HG03520 (cell line): ENCODE results near the gene DSCAML1.

Source experiments
- ATAC-seq: cut with Tn5 transposase; IDR thresholded peaks from one replicate; pipeline ENCODE4 v1.9.1; 2021; ENCODE audit warnings: mild to moderate bottlenecking, moderate library complexity; ENCODE audit not compliant: unreplicated experiment

DSCAML1 gene

GRCh38 chr11:117594721-117595120 lies 202.3 kb downstream of the DSCAML1 start:
- ATAC-seq: no peak

GRCh38 chr11:117593065-117593464 lies 204.0 kb downstream of the DSCAML1 start:
- ATAC-seq: no peak

GRCh38 chr11:117591316-117592039 lies 205.5 kb downstream of the DSCAML1 start:
- no peak for ATAC-seq

- ATAC-seq: no peak
These were observed 208.0 kb downstream of the DSCAML1 start for GRCh38 chr11:117589063-117589462.

- ATAC-seq: no peak
These were observed 208.7 kb downstream of the DSCAML1 start for GRCh38 chr11:117588166-117588810.

DNA sequence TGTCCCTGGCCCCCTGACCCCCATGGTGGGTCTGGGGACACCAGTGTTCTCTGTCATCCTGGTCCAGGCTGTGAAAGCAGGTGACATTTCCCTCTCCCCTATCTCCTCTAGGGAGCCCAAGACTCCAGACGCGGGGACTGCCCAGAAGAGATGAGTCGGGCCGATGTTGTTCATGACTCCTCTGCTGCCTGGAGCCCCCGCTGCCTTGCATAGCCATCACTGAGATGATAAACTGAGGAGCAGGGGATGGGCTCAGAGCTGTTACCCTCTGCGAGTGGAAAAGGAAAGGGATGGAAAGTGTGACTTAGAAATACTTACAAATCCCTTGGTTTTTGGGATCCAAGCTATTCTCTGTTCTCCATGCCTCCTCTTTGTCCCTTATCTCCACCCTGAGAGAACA lies 209.6 kb downstream of the DSCAML1 start:
- no peak for ATAC-seq

GRCh38 chr11:117586392-117586791 lies 210.6 kb downstream of the DSCAML1 start:
- no peak for ATAC-seq

GRCh38 chr11:117585631-117586030 lies 211.4 kb downstream of the DSCAML1 start:
- no peak for ATAC-seq

DNA sequence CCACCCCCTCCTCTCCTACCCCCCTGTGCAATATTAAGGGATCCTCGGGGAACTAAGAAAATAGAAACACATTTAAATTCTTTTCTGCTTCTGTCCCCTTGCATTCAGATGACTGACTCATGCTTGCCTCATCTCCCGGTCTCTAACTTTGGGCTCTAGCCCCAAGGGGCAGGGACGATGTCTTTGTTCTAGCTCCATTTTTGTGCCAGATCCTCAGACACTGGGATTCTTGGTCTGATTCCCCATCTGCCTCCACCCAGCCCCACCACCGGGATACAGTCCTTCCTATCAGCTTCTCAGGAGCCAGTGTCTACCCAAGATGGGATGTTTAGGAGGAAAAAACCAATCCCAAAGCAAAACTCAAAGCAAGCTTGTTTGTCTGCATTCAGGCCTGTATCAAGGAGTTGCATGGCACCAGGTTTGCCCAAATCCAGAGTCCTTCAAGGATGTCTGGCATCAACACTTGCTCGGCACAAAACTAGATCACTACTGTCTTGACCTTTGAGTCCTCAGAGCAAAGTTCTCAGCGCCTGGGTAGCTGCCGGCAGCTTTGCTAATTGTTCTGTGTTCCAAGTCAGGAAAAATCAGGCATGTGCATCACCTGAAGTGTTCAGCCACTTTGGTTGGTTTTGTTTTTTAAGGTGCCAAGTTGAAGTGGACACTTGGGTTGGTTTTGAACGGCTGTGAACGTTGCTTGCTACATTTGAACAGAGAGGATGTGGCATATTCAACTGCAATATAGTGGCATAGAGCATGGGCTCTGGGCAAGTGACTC lies 212.8 kb downstream of the DSCAML1 start:
- ATAC-seq: no peak

DNA sequence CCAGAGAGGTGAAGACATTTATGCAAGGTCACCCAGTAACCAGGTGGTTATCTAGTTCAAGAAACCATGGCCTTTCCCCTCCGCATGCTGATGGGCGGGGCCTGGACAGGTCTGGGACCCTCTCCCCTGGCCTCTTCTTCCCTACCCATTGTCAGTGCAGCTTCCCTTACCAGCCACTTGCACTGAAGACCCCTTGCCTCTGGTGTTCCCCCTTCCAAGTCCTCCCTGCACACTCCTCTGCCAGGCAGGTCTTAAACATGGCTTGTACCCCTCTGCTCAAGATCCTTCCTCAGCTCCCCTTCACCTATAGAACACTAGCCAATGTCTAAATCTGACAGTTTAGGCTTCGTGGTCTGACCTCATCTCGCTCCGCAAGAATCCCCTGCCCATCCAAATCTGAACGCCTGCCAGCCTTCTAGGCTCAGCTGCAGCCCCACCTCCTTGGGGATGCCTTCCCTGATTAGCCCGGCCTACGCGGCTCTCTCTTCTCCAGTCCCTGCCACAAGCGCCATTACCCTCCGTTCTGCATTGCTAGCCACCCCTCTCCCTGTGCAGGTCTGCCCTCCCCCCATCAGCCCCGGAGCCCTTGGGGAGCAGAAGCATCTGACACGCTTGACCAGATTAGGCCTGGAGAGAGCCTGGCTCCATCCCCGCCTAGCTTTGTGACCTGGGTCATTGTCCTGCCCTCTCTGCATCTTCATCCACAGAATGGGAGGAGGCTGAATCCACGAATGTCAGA lies 213.8 kb downstream of the DSCAML1 start:
- no peak for ATAC-seq

DNA sequence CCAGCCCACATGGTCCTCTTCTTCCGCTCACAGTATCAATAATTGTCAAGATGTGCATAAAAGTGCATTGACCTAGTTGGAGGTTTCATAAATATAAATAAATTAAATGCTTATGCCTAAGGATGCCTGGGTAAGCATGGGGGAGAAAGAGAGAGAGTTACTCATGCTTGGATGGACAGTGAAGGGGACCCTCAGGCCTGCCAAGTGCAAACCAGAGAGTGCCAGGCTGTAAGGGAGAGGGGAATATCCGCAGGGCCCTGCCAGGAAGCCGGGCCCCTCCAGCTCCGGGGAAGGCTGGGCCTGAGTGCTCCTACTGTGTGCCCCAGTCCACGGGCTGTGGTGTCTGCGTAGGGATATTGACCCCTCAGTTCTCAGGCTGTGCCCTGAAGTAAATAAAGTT lies 214.6 kb downstream of the DSCAML1 start:
- no peak for ATAC-seq

- no peak for ATAC-seq
These were observed 216.2 kb downstream of the DSCAML1 start for GRCh38 chr11:117580866-117581265.

DNA sequence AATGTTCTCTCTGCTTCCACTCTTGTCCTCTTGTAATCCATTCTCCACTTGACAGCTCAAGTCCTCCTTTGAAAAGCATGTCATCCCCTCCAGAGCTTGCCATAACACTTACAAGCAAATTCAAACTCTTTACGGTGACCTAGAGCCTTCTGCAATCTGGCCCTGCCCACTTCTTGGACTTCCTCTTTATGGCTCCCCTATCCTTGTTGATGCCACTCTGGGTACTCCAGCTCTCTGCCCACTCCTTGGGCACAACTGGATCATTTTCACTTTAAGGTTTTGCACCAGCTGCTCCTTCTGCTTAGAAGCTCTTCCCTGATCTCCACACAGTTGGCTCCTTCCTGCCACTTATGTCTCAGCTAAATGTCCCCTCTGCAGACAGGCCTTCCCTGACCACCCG lies 217.9 kb downstream of the DSCAML1 start:
- ATAC-seq: no peak

- ATAC-seq: no peak
These were observed 221.2 kb downstream of the DSCAML1 start for GRCh38 chr11:117575856-117576255.

- no peak for ATAC-seq
These were observed 222.5 kb downstream of the DSCAML1 start for GRCh38 chr11:117574551-117574950.

GRCh38 chr11:117573326-117573725 lies 223.7 kb downstream of the DSCAML1 start:
- no peak for ATAC-seq

DNA sequence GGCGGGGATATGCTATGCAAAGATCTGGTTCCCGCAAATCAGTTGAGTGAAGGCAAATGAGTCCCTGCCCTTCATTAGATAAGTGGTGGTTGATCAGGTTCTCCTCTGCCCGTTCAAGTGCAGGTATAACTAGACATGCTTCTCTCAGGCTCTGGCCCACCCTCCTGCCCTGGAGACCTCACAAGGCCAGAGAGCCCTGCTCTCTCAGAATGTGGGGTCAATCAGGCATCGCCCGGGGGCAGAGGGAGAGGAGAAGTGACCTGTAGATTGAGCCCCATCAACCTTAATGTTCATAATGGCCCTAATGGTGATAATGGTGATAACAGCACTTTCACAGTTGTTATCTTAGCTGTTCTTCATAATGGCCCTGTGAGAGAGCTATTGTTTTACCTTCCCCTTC lies 224.3 kb downstream of the DSCAML1 start:
- no peak for ATAC-seq

- no peak for ATAC-seq
These were observed 224.9 kb downstream of the DSCAML1 start for GRCh38 chr11:117572129-117572528.

DNA sequence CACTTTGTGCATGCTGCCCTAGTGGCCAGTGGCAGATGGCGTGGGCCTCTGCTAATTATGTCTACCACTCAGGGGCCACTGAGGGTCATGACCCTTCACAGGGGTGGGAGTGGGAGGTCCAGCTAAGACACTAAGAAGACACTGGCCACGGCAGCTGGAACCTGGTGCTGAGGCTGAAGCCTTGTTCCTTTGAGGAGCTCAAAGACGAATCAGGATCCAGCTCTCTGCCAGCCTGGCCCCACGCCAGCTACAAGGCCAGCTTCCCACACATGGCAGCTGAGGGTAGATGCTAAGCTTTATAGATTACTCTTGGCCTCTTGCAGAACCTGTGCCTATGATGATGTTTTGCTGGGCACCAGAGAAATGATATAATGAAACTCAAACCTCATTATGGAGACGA lies 226.3 kb downstream of the DSCAML1 start:
- no peak for ATAC-seq

GRCh38 chr11:117569911-117570310 lies 227.1 kb downstream of the DSCAML1 start:
- no peak for ATAC-seq

DNA sequence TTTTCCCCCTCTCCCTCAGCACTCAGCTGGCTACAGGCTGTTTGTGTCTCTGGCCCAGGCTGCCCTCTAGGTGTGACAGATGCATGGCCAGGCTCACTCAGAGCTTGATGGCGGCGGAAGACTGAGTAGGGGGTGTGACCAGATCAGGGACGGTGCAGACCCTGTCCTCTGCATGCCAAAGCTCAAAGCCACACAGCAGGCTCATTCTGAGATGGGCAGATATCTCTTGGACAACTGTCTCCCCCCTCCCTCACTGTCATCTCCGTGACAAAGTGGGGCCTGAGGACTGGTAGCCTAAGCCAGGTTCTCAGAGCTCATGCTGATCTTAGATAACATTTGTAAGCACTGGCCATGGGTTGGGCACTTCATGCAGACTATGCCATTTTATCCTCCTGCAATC lies 231.3 kb downstream of the DSCAML1 start:
- ATAC-seq: no peak
